ENCODE data around the gene DEFB112.

The DEFB112 gene

DNA sequence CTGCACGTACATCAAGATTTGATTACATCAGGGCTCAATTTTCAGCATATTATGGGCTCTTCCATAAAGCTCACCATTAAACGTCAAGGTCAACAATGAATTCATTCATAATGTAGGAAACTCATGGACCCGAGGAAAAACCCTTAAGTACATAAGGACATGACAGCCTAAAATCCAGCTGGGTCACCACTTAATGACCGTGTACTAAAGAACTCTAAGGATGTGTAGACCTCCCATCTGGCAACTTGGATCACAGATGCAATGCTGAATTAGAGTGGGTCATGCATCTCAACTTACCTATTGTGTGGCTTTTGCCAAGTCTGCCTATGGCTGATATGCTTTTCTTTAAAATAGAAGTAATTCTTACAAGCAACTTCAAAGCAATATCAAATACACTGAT is 26.7 kb upstream of the DEFB112 start:
- Histone ChIP-seq H3K4me3 (ENCODE audit: low read length) (no peak overlapping the region), H3K4me2 (ENCODE audit: low read length) (no peak overlapping the region), H3K36me3 (ENCODE audit: control insufficient read depth, insufficient read depth, low read length) (no peaks in the 10 kb centered on the region), H3K56ac (ENCODE audit: low read length) (no peak overlapping the region), H3K4ac (ENCODE audit: low read depth, low read length) (no peak overlapping the region), H2BK15ac (replicated peaks; ENCODE audit: low read depth) (no peak overlapping the region), H2AK5ac (ENCODE audit: low read length) (no peak overlapping the region), H3K18ac (ENCODE audit: low read length) (no peak overlapping the region), H4K8ac (ENCODE audit: low read depth, low read length) (no peak overlapping the region), H3K9ac (ENCODE audit: low read length) (no peak overlapping the region), H3K27ac (ENCODE audit: low read depth, low read length) (no peak overlapping the region), H3K27me3 (ENCODE audit: insufficient read depth, low read length, poor library complexity) (no peaks in the 10 kb centered on the region), H3K4me1 (ENCODE audit: control insufficient read depth, low read depth, low read length) (no peaks in the 10 kb centered on the region), H4K5ac (ENCODE audit: low read length) (no peak overlapping the region), H3K23ac (ENCODE audit: low read length) (no peak overlapping the region), H3K79me2 (ENCODE audit: control insufficient read depth, insufficient read depth, low read length) (no peaks in the 10 kb centered on the region), H2BK5ac (ENCODE audit: low read length) (no peak overlapping the region), H2BK120ac (ENCODE audit: low read depth, low read length) (no peak overlapping the region), H3K79me1 (ENCODE audit: low read length) (no peaks in the 10 kb centered on the region)
- DNase-seq = no peak
- no CpG with 5 or more reads among the region's 4 CpGs for WGBS (ENCODE audit: extremely low coverage, insufficient coverage, low lambda C conversion rate)

DNA sequence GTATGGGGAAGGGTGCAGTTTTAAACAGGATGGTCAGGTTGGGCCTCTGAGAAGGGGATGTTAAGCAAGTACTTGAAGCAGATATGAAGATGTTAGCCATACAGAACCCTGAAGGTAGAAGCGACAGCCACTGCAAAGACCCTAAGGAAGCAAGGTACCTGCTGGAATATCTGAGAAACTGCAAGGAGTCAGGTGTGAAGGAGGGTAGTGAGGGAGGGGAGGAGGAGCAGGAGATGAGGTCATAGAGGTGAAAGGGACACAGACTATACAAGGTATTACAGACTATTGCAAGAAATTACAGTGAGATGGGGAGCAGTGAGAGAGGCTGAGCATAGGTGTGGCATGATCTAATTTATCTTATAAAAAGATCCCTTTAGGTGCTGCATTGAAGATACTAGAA is 22.2 kb upstream of the DEFB112 start:
- no peak overlapping the region for H3K4me3 ChIP-seq (ENCODE audit: low read length)
- no peak overlapping the region for H3K9ac ChIP-seq (ENCODE audit: low read length)
- no peak overlapping the region for H4K8ac ChIP-seq (ENCODE audit: low read depth, low read length)
- peak; percentile 17 for DNase-seq
- H3K23ac ChIP-seq (ENCODE audit: low read length) = no peak overlapping the region
- no peak overlapping the region for H2BK5ac ChIP-seq (ENCODE audit: low read length)
- no peaks in the 10 kb centered on the region for H3K79me2 ChIP-seq (ENCODE audit: control insufficient read depth, insufficient read depth, low read length)
- no peak overlapping the region for H2BK15ac ChIP-seq (replicated peaks; ENCODE audit: low read depth)
- H2AK5ac ChIP-seq (ENCODE audit: low read length) = no peak overlapping the region
- no CpG with 5 or more reads among the region's 1 CpG for WGBS (ENCODE audit: extremely low coverage, insufficient coverage, low lambda C conversion rate)
- H4K5ac ChIP-seq (ENCODE audit: low read length) = no peak overlapping the region
- H2BK120ac ChIP-seq (ENCODE audit: low read depth, low read length) = no peak overlapping the region
- H3K56ac ChIP-seq (ENCODE audit: low read length) = no peak overlapping the region
- H3K36me3 ChIP-seq (ENCODE audit: control insufficient read depth, insufficient read depth, low read length) = no peaks in the 10 kb centered on the region
- H3K79me1 ChIP-seq (ENCODE audit: low read length) = no peaks in the 10 kb centered on the region
- H3K27me3 ChIP-seq (ENCODE audit: insufficient read depth, low read length, poor library complexity) = no peaks in the 10 kb centered on the region
- no peak overlapping the region for H3K4me2 ChIP-seq (ENCODE audit: low read length)
- no peaks in the 10 kb centered on the region for H3K4me1 ChIP-seq (ENCODE audit: control insufficient read depth, low read depth, low read length)
- no peak overlapping the region for H3K4ac ChIP-seq (ENCODE audit: low read depth, low read length)
- no peak overlapping the region for H3K27ac ChIP-seq (ENCODE audit: low read depth, low read length)
- no peak overlapping the region for H3K18ac ChIP-seq (ENCODE audit: low read length)

DNA sequence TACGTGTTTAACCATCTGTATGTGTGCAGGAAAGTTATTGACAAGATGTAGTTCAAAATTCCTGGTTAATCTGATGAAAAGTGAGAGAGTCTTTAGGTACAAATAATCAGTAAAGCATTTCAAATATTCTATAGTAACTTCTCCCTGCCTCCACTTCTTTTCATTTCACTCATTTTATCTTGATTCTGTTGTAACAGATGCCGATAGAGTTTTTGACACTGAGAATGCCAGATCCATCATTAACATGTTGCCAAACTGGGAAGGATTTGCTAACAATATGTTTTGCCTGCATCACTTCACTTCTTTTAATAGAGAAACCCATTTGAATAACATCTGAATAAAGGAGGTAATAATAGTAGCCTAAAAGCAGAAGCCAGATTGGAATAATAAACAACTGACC is 20.4 kb upstream of the DEFB112 start:
- Histone ChIP-seq H3K18ac (ENCODE audit: low read length) (no peak overlapping the region), H3K27me3 (ENCODE audit: insufficient read depth, low read length, poor library complexity) (no peaks in the 10 kb centered on the region), H3K4me1 (ENCODE audit: control insufficient read depth, low read depth, low read length) (no peaks in the 10 kb centered on the region), H3K79me2 (ENCODE audit: control insufficient read depth, insufficient read depth, low read length) (no peaks in the 10 kb centered on the region), H3K56ac (ENCODE audit: low read length) (no peak overlapping the region), H2BK15ac (replicated peaks; ENCODE audit: low read depth) (no peak overlapping the region), H3K23ac (ENCODE audit: low read length) (no peak overlapping the region), H4K8ac (ENCODE audit: low read depth, low read length) (no peak overlapping the region), H3K79me1 (ENCODE audit: low read length) (no peaks in the 10 kb centered on the region), H3K4me2 (ENCODE audit: low read length) (no peak overlapping the region), H2BK120ac (ENCODE audit: low read depth, low read length) (no peak overlapping the region), H3K9ac (ENCODE audit: low read length) (no peak overlapping the region), H2AK5ac (ENCODE audit: low read length) (no peak overlapping the region), H3K4me3 (ENCODE audit: low read length) (no peak overlapping the region), H2BK5ac (ENCODE audit: low read length) (no peak overlapping the region), H3K36me3 (ENCODE audit: control insufficient read depth, insufficient read depth, low read length) (no peaks in the 10 kb centered on the region), H4K5ac (ENCODE audit: low read length) (no peak overlapping the region), H3K4ac (ENCODE audit: low read depth, low read length) (no peak overlapping the region), H3K27ac (ENCODE audit: low read depth, low read length) (no peak overlapping the region)
- no peak for DNase-seq
- no CpG with 5 or more reads among the region's 2 CpGs for WGBS (ENCODE audit: extremely low coverage, insufficient coverage, low lambda C conversion rate)

DNA sequence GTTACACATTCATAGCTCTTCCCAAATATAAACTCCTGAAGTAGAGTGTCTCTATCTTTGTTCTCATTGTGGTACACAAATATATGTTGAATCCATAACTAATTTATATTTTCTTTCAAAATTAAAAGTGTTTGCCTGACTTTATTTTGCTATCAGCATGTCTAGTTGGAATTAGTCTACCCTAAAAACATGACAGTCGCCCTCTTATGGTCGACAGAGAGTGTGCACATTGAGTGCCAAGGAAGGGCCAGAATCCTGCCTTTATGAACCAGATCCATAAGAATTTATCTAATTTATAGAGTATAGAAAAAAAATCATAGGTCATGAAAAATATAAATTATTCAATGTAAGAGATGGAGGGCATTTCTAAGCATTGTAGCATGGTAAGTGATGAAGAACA is 12.3 kb upstream of the DEFB112 start:
- no peak overlapping the region for H4K5ac ChIP-seq (ENCODE audit: low read length)
- WGBS (ENCODE audit: extremely low coverage, insufficient coverage, low lambda C conversion rate) = no CpG with 5 or more reads among the region's 2 CpGs
- H3K4ac ChIP-seq (ENCODE audit: low read depth, low read length) = no peak overlapping the region
- no peak overlapping the region for H4K8ac ChIP-seq (ENCODE audit: low read depth, low read length)
- H3K79me2 ChIP-seq (ENCODE audit: control insufficient read depth, insufficient read depth, low read length) = no peaks in the 10 kb centered on the region
- H2AK5ac ChIP-seq (ENCODE audit: low read length) = no peak overlapping the region
- no peak overlapping the region for H3K9ac ChIP-seq (ENCODE audit: low read length)
- no peaks in the 10 kb centered on the region for H3K79me1 ChIP-seq (ENCODE audit: low read length)
- no peak overlapping the region for H3K4me3 ChIP-seq (ENCODE audit: low read length)
- no peaks in the 10 kb centered on the region for H3K36me3 ChIP-seq (ENCODE audit: control insufficient read depth, insufficient read depth, low read length)
- no peaks in the 10 kb centered on the region for H3K4me1 ChIP-seq (ENCODE audit: control insufficient read depth, low read depth, low read length)
- DNase-seq = peak; percentile 31
- no peak overlapping the region for H2BK120ac ChIP-seq (ENCODE audit: low read depth, low read length)
- no peaks in the 10 kb centered on the region for H3K27me3 ChIP-seq (ENCODE audit: insufficient read depth, low read length, poor library complexity)
- no peak overlapping the region for H3K27ac ChIP-seq (ENCODE audit: low read depth, low read length)
- no peak overlapping the region for H2BK5ac ChIP-seq (ENCODE audit: low read length)
- H3K56ac ChIP-seq (ENCODE audit: low read length) = no peak overlapping the region
- no peak overlapping the region for H3K18ac ChIP-seq (ENCODE audit: low read length)
- H2BK15ac ChIP-seq (replicated peaks; ENCODE audit: low read depth) = no peak overlapping the region
- no peak overlapping the region for H3K4me2 ChIP-seq (ENCODE audit: low read length)
- no peak overlapping the region for H3K23ac ChIP-seq (ENCODE audit: low read length)

DNA sequence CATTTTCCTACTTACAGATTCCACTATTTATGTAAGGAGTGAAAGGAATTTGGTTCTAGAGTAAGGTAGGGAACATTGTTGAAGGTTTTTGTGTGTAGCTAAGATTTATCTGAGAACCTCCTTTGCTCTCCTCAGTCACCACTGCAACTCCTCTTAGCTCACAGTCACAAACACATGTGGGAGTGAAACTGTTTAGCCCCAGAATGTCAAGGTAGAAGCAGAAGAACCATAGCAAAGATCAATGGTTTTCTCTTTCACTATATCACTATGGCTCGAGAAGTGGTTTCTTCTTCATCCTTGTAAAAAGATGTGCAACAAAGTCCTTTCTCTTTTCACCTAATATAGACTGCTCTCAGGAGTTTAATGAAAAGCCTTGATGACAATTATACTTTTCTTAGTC is 6.5 kb upstream of the DEFB112 start:
- no peaks in the 10 kb centered on the region for H3K4me1 ChIP-seq (ENCODE audit: control insufficient read depth, low read depth, low read length)
- H3K27me3 ChIP-seq (ENCODE audit: insufficient read depth, low read length, poor library complexity) = no peaks in the 10 kb centered on the region
- H2BK120ac ChIP-seq (ENCODE audit: low read depth, low read length) = no peak overlapping the region
- WGBS (ENCODE audit: extremely low coverage, insufficient coverage, low lambda C conversion rate) = no CpG with 5 or more reads among the region's 1 CpG
- H3K4ac ChIP-seq (ENCODE audit: low read depth, low read length) = no peak overlapping the region
- no peak overlapping the region for H3K9ac ChIP-seq (ENCODE audit: low read length)
- no peaks in the 10 kb centered on the region for H3K79me1 ChIP-seq (ENCODE audit: low read length)
- H3K56ac ChIP-seq (ENCODE audit: low read length) = no peak overlapping the region
- no peak overlapping the region for H3K23ac ChIP-seq (ENCODE audit: low read length)
- no peaks in the 10 kb centered on the region for H3K36me3 ChIP-seq (ENCODE audit: control insufficient read depth, insufficient read depth, low read length)
- no peak overlapping the region for H4K8ac ChIP-seq (ENCODE audit: low read depth, low read length)
- H3K4me3 ChIP-seq (ENCODE audit: low read length) = no peak overlapping the region
- no peak overlapping the region for H2BK5ac ChIP-seq (ENCODE audit: low read length)
- no peak overlapping the region for H3K4me2 ChIP-seq (ENCODE audit: low read length)
- H3K18ac ChIP-seq (ENCODE audit: low read length) = no peak overlapping the region
- no peak overlapping the region for H4K5ac ChIP-seq (ENCODE audit: low read length)
- H3K27ac ChIP-seq (ENCODE audit: low read depth, low read length) = no peak overlapping the region
- no peak overlapping the region for H2AK5ac ChIP-seq (ENCODE audit: low read length)
- H2BK15ac ChIP-seq (replicated peaks; ENCODE audit: low read depth) = no peak overlapping the region
- no peak for DNase-seq
- H3K79me2 ChIP-seq (ENCODE audit: control insufficient read depth, insufficient read depth, low read length) = no peaks in the 10 kb centered on the region

DNA sequence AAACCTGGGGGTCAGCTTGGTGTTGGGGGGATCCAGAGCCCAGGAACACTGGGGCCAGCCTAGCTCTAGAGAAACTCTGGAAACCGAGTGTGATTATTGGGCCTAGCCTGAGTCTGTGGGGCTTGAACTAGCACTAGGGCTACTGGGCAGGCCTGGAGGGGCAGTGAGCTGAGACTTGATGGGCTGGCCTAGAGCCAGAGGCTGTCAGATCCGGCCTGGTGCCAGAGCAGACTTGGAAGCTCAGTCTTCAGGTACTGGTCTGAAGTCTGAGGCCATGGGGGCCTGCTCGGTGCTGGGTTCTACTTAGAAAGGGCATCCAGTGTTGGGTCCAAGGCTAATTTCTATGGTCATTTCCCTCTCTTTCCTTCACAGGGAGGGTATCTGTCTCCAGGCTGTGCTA is 2.7 kb downstream of the DEFB112 start:
- H3K27ac ChIP-seq (ENCODE audit: low read depth, low read length) = no peak overlapping the region
- no peak overlapping the region for H3K56ac ChIP-seq (ENCODE audit: low read length)
- H2AK5ac ChIP-seq (ENCODE audit: low read length) = no peak overlapping the region
- H3K79me2 ChIP-seq (ENCODE audit: control insufficient read depth, insufficient read depth, low read length) = no peaks in the 10 kb centered on the region
- no peak overlapping the region for H4K5ac ChIP-seq (ENCODE audit: low read length)
- H3K4ac ChIP-seq (ENCODE audit: low read depth, low read length) = no peak overlapping the region
- no peak overlapping the region for H3K4me2 ChIP-seq (ENCODE audit: low read length)
- H2BK15ac ChIP-seq (replicated peaks; ENCODE audit: low read depth) = no peak overlapping the region
- DNase-seq = no peak
- H4K8ac ChIP-seq (ENCODE audit: low read depth, low read length) = no peak overlapping the region
- no peak overlapping the region for H3K18ac ChIP-seq (ENCODE audit: low read length)
- no peak overlapping the region for H3K23ac ChIP-seq (ENCODE audit: low read length)
- no peak overlapping the region for H2BK5ac ChIP-seq (ENCODE audit: low read length)
- H3K4me1 ChIP-seq (ENCODE audit: control insufficient read depth, low read depth, low read length) = no peaks in the 10 kb centered on the region
- H3K27me3 ChIP-seq (ENCODE audit: insufficient read depth, low read length, poor library complexity) = no peaks in the 10 kb centered on the region
- no CpG with 5 or more reads among the region's 3 CpGs for WGBS (ENCODE audit: extremely low coverage, insufficient coverage, low lambda C conversion rate)
- no peaks in the 10 kb centered on the region for H3K36me3 ChIP-seq (ENCODE audit: control insufficient read depth, insufficient read depth, low read length)
- no peaks in the 10 kb centered on the region for H3K79me1 ChIP-seq (ENCODE audit: low read length)
- H3K9ac ChIP-seq (ENCODE audit: low read length) = no peak overlapping the region
- no peak overlapping the region for H2BK120ac ChIP-seq (ENCODE audit: low read depth, low read length)
- no peak overlapping the region for H3K4me3 ChIP-seq (ENCODE audit: low read length)

Measured in mesendoderm (in vitro differentiated cells).